Pancreas (tissue), 10 donors: ENCODE measurements around the gene PAX5. TPM values are rescaled to one million over a fixed set of nuclear protein-coding genes. Genes with fewer than 3 reads are reported as not detected.

Experiments used
- ATAC-seq, 4 donors: fragments of 200-7000 bp; cut with Tn5 transposase; one replicate each; pipeline versions ENCODE4 v1.8.0 to v1.9.1; 2020; ENCODE audit warnings: mild to moderate bottlenecking in 4 of 4, moderate library complexity in 4 of 4
- DNase-seq, 6 donors: peaks; one replicate each; pipeline ENCODE4 v3.0.0-alpha.2; 2020
- FAIRE-seq: peaks from 2 replicates; lab custom pipeline; 2012; peaks lifted over from hg19 to GRCh38; lab: Jason Lieb, UNC
- H3K27ac ChIP-seq, 4 donors: fragments of 200-600 bp; sonication (generic); 1 replicate in 3 of 4; 2 replicates in 1 of 4; pipeline versions ENCODE4 v1.5.0 to v1.8.0; 2020
- H3K27me3 ChIP-seq, 4 donors: fragments of 200-600 bp; one replicate each; pipeline ENCODE4 v1.8.0; 2021
- H3K36me3 ChIP-seq, 3 donors: fragments of 200-600 bp; sonication (generic) in 1 of 3; one replicate each; pipeline versions ENCODE4 v1.5.0 to v1.8.0; 2020 to 2021
- H3K4me1 ChIP-seq, 3 donors: fragments of 200-600 bp; one replicate each; pipeline ENCODE4 v1.8.0; 2021
- H3K4me3 ChIP-seq, 4 donors: fragments of 200-600 bp; sonication (generic) in 2 of 4; one replicate each; pipeline versions ENCODE4 v1.5.0 to v1.8.0; 2020 to 2021
- H3K9me3 ChIP-seq, 4 donors: fragments of 200-600 bp; one replicate each; pipeline ENCODE4 v1.8.0; 2021
- WGBS, 2 donors: extraction: QIAGEN DNeasy Blood & Tissue Kit; methylation state at CpG; one replicate each; pipeline ENCODE4 v1.1.7; 2013; 5-methylcytosine and 5-hydroxymethylcytosine counted together
- intact Hi-C, 3 donors: fragments of 100-400 bp; cut with DNase I; formaldehyde crosslinking; loops; one replicate each; pipeline versions ENCODE4 v1.11.1 to v1.14.2; 2022
- polyA plus RNA-seq, 2 donors: library from polyadenylated mRNA; stranded (reverse); fragments of 200-250 nt; gene quantifications; one replicate each; pipeline ENCODE4 v1.2.3, GENCODE V29; 2013
- total RNA-seq, 6 donors: library from RNA; stranded (reverse); fragmentation: NEBNext Ultra II Directional in 4 of 6; extraction: Animal tissue kit (Norgen Biotek cat#: 25700) in 4 of 6; gene quantifications; one replicate each; pipeline versions ENCODE4 v1.2.1 to v1.2.4, GENCODE V29; 2021 to 2023
- TF ChIP-seq, protein P1 (sequence below), 4 donors: fragments of 200-600 bp; sonication (generic) in 3 of 4; IDR thresholded peaks; one replicate each; pipeline versions ENCODE4 v1.5.0 to v1.8.0; 2021; ENCODE audit warnings: antibody characterized with exemption in 4 of 4
- donor health status: healthy with polysubstance abuse.
- donor health status: DM: no; HTN: no; CAD: no; lungs with moderate emphysema.
- donor health status: DM: no; HTN: no; CAD: no.
- donor health status: control.
- donor health status: control.
- donor health status: Bipolar disorder and iron deficiency.
- donor health status: DM: yes; HTN: yes; CAD: no.
- donor health status: DM: no; HTN: no; CAD: no.
- donor health status: DM: no; HTN: no; CAD: no.
- donor health status: DM: yes; HTN: yes; CAD: no.

PAX5 gene
- total and polyA plus RNA-seq, 8 donors = under 0.01 to 0.35 (median 0.28) TPM; not detected in 1

DNA sequence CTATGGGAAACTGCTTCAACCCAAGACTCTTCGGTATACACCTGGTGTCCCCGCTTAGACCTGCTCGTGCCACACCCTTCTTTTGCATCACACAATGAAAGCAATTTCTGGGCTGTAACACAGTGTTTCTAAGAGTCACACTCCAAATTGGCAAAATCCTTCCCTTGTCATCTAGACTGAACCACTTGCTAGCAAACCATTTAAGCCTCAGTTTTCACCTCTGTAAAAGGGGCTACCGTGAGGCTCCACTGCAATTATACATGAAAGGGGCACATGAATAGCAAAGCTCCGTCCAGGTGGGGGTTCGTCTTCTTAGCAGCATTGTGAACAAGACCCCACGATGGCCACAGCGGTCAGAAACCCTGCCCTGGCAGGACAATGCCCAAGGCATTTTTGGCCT lies 166.8 kb downstream of the PAX5 start:
- intact Hi-C loops = no loop called here
- DNase-seq (no peak), FAIRE-seq (no peak), ATAC-seq (no peak)
- Histone ChIP-seq H3K27ac (no peak overlapping the region), H3K4me3 (no peak overlapping the region), H3K36me3 (no peaks in the 10 kb centered on the region), H3K4me1 (peaks cover 0 to 6% (median 0%) of the 10 kb centered on the region in 3 donors), H3K27me3 (no peaks in the 10 kb centered on the region), H3K9me3 (no peaks in the 10 kb centered on the region)
- WGBS, 2 donors = 93 to 97% methylated on average over 8 of the region's 8 CpGs
- TF ChIP-seq, protein P1, sequence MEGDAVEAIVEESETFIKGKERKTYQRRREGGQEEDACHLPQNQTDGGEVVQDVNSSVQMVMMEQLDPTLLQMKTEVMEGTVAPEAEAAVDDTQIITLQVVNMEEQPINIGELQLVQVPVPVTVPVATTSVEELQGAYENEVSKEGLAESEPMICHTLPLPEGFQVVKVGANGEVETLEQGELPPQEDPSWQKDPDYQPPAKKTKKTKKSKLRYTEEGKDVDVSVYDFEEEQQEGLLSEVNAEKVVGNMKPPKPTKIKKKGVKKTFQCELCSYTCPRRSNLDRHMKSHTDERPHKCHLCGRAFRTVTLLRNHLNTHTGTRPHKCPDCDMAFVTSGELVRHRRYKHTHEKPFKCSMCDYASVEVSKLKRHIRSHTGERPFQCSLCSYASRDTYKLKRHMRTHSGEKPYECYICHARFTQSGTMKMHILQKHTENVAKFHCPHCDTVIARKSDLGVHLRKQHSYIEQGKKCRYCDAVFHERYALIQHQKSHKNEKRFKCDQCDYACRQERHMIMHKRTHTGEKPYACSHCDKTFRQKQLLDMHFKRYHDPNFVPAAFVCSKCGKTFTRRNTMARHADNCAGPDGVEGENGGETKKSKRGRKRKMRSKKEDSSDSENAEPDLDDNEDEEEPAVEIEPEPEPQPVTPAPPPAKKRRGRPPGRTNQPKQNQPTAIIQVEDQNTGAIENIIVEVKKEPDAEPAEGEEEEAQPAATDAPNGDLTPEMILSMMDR (IDR thresholded peaks at IDR 0.05) = no peak

DNA sequence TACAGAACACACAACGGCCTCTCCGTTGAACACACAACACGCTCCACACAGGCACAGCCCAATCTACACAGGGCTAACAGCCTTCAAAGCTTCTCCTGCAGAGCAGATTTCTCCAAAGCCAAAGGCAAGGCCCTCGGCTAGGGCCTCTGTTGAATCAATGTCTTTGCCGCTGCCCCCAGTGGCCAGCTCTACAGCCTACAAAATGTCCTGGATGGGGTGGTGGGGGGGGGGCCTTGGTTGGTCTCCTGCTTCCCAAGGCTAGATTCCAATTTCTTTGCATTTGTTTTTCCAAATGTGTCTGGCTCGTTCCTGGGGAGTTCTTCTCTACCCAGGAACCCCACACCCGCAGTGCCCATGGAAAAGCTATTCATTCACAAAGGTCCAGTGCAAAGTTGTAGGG lies 167.2 kb downstream of the PAX5 start:
- no peak overlapping the region for H3K27ac ChIP-seq
- intact Hi-C loops = no loop called here
- H3K27me3 ChIP-seq = no peaks in the 10 kb centered on the region
- WGBS, 2 donors = 88 to 89% methylated on average over 7 of the region's 7 CpGs
- no peak overlapping the region for H3K4me3 ChIP-seq
- TF ChIP-seq, protein P1 (IDR thresholded peaks at IDR 0.05) = no peak
- no peaks in the 10 kb centered on the region for H3K9me3 ChIP-seq
- H3K4me1 ChIP-seq = peaks cover 0 to 6% (median 0%) of the 10 kb centered on the region in 3 donors
- FAIRE-seq = no peak
- ATAC-seq = no peak
- no peaks in the 10 kb centered on the region for H3K36me3 ChIP-seq
- DNase-seq = no peak

GRCh38 chr9:36865731-36866635 lies 168.1 kb downstream of the PAX5 start:
- Histone ChIP-seq H3K27ac (no peak overlapping the region), H3K27me3 (no peaks in the 10 kb centered on the region), H3K4me1 (peaks cover 0 to 6% (median 0%) of the 10 kb centered on the region in 3 donors), H3K9me3 (no peaks in the 10 kb centered on the region), H3K4me3 (no peak overlapping the region), H3K36me3 (no peaks in the 10 kb centered on the region)
- ATAC-seq (no peak), FAIRE-seq (no peak), DNase-seq (peak in 1 of 6 donors; percentile 30)
- intact Hi-C loops = no loop called here
- TF ChIP-seq, protein P1 (IDR thresholded peaks at IDR 0.05) = no peak
- WGBS, 2 donors = 91 to 92% methylated on average over 20 of the region's 20 CpGs

DNA sequence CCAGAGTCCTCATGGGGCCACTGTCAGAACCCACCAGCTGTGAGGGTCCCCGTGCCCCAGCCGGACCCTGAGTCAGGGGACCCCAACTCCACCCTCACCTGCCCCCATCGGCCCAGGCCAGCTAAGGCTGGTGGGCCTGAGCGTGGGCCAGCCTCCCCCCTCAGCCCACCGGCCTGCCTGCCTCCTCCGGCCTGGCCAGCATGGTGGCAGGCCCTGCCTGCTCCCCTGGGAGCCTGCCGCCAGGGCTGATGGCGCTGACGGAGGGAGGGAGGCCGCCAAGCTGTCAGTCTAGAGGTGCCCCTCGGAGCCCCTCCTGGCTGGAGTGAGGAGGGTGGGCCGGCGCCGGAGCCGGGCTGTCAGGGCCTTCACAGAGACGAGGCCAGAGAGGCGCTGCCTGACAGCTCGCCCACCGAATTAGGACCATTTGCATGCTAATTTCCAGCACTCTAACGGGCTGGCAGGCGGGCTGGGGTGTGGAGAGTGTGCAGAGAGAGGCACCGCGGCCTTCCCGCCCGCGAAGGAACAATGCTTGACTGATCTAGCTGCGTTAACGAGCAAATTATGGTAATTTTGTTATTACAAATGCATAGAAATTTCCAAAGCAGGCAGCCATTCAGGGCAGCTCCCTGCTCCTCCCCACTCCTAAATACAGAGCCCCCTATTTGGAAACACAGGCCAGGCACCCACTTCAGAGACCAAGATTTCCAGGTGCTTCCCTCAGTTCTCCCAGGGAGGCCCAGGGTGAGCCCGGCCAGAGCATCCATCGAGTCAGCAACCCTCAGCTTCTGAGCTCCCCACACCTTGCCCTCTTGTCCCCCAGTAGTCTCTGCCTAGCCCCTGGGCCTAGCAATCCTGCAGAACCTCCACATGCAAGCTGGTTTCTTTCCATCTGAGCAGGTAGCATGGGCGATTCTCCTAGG lies 169.3 kb downstream of the PAX5 start:
- ATAC-seq = no peak
- WGBS, 2 donors = 82 to 85% methylated on average over 29 to 31 of the region's 31 CpGs

More for the DNA sequence above, 169.3 kb downstream of the PAX5 start:
- FAIRE-seq = no peak
- H3K4me3 ChIP-seq = no peak overlapping the region
- intact Hi-C loops = no loop called here
- H3K4me1 ChIP-seq = peaks cover 0 to 6% (median 0%) of the 10 kb centered on the region in 3 donors
- no peak overlapping the region for H3K27ac ChIP-seq
- peak in 2 of 6 donors; percentile 47 to 49 for DNase-seq
- no peaks in the 10 kb centered on the region for H3K36me3 ChIP-seq
- TF ChIP-seq, protein P1 (IDR thresholded peaks at IDR 0.05) = no peak
- no peaks in the 10 kb centered on the region for H3K9me3 ChIP-seq
- H3K27me3 ChIP-seq = no peaks in the 10 kb centered on the region
